OCI-LY1 (cell line): ENCODE measurements around the gene SH3RF3.

Source experiments
- EZH2 ChIP-seq: fragments of 200-600 bp; sonication (generic), shearing (Covaris generic); IDR thresholded peaks from 2 replicates; pipeline ENCODE4 v1.8.0; 2017; ENCODE audit warnings: borderline replicate concordance, mixed run types, mild to moderate bottlenecking, antibody characterized with exemption, low read length, moderate library complexity, mixed read lengths
- TF ChIP-seq, protein P1 (sequence below): fragments of 200-600 bp; sonication (generic), shearing (Covaris generic); IDR thresholded peaks from 2 replicates; pipeline ENCODE4 v1.5.1; 2017; ENCODE audit warnings: mild to moderate bottlenecking, antibody characterized with exemption, low read length, moderate library complexity, mixed read lengths

DNA sequence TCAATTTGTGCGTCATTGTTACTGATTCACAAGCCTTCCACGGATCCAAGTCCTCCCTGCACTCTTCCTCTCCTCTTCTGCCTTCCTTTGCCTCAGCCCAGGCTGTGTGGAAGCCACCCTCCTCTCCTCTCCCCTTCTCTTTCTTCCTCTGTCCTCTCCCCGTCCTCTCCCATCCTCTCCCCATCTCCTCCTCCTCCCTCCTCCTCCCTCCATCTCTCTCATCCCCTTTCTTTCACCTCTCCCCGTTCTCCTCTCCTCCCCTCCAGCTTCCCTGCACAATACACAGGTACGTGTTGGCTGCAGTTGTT lies 301.3 kb downstream of the SH3RF3 start:
- TF ChIP-seq, protein P1, sequence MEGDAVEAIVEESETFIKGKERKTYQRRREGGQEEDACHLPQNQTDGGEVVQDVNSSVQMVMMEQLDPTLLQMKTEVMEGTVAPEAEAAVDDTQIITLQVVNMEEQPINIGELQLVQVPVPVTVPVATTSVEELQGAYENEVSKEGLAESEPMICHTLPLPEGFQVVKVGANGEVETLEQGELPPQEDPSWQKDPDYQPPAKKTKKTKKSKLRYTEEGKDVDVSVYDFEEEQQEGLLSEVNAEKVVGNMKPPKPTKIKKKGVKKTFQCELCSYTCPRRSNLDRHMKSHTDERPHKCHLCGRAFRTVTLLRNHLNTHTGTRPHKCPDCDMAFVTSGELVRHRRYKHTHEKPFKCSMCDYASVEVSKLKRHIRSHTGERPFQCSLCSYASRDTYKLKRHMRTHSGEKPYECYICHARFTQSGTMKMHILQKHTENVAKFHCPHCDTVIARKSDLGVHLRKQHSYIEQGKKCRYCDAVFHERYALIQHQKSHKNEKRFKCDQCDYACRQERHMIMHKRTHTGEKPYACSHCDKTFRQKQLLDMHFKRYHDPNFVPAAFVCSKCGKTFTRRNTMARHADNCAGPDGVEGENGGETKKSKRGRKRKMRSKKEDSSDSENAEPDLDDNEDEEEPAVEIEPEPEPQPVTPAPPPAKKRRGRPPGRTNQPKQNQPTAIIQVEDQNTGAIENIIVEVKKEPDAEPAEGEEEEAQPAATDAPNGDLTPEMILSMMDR, result no peak
- no peak for TF ChIP-seq EZH2
